Panc1 (cell line): Measurements from ENCODE around the gene RCOR1. TPM values are rescaled to one million over a fixed set of nuclear protein-coding genes. Genes with fewer than 3 reads are reported as not detected.
"Not testable (repeated sequence)": the region's sequence is repeated elsewhere in the genome, so short reads cannot be mapped to it uniquely, and the experiment has no call there.

Experiments used
- ATAC-seq: fragments of 200-7000 bp; cut with Tn5 transposase; 2 replicates; pipeline ENCODE4 v1.9.1; 2020; ENCODE audit warnings: mild to moderate bottlenecking, moderate library complexity
- BruUV-seq: library from RNA; stranded (reverse); fragments of 400-500 nt; replicated peaks from 2 replicates; lab custom pipeline; 2021; lab: Mats Ljungman, UMichigan
- CTCF ChIA-PET: fragments of 300-600 bp; sonication (Branson Sonifier 250); formaldehyde crosslinking; loops from one replicate; lab custom pipeline; 2022; ENCODE audit warnings: antibody characterized with exemption; lab: Charles Lee
- POLR2A ChIA-PET: fragments of 300-600 bp; sonication (Branson Sonifier 250); formaldehyde crosslinking; loops from one replicate; lab custom pipeline; 2022; ENCODE audit warnings: antibody characterized with exemption; lab: Charles Lee
- DNase-seq: peaks from one replicate; pipeline ENCODE4 v3.0.0-alpha.2; 2010; ENCODE audit warnings: low read depth, low spot score
- H3K27ac ChIP-seq: 2 replicates; pipeline ENCODE4 v1.5.1; 2011; ENCODE audit warnings: mild to moderate bottlenecking, low read length, inconsistent platforms
- H3K27me3 ChIP-seq: fragments of 200-500 bp; sonication (Bioruptor generic); 2 replicates; pipeline ENCODE4 v1.6.0; 2014; ENCODE audit warnings: low read length, inconsistent platforms; ENCODE audit not compliant: control insufficient read depth, insufficient read depth
- H3K36me3 ChIP-seq: fragments of 200-500 bp; sonication (Bioruptor generic); 2 replicates; pipeline ENCODE4 v1.5.1; 2014; ENCODE audit warnings: inconsistent platforms, mild to moderate bottlenecking, low read length, moderate library complexity; ENCODE audit not compliant: control insufficient read depth, insufficient read depth
- H3K4me1 ChIP-seq: 2 replicates; pipeline ENCODE4 v1.5.1; 2011; ENCODE audit warnings: inconsistent platforms, mild to moderate bottlenecking, low read length, moderate library complexity; ENCODE audit not compliant: control insufficient read depth, insufficient read depth
- H3K4me3 ChIP-seq, 2 experiments: 2 replicates each; pipeline ENCODE4 v1.5.1; 2011 to 2012; ENCODE audit warnings: low read depth in 2 of 2, low read length in 2 of 2, mild to moderate bottlenecking in 2 of 2, inconsistent platforms in 1 of 2, moderate library complexity in 1 of 2
- H3K9me3 ChIP-seq: fragments of 200-500 bp; sonication (Bioruptor generic); 2 replicates; pipeline ENCODE4 v1.5.1; 2014; ENCODE audit warnings: low read depth, mild to moderate bottlenecking, inconsistent platforms, low read length, moderate library complexity; ENCODE audit not compliant: control insufficient read depth, insufficient read depth
- CTCF ChIP-seq: fragments of 450-650 bp; IDR thresholded peaks from 2 replicates; pipeline ENCODE4 v1.5.1; 2017; ENCODE audit warnings: mild to moderate bottlenecking
- POLR2AphosphoS5 ChIP-seq: IDR thresholded peaks from 2 replicates; pipeline ENCODE4 v1.6.1; 2012; ENCODE audit warnings: mild to moderate bottlenecking, low read depth, low read length, moderate library complexity
- REST ChIP-seq, 2 experiments: IDR thresholded peaks; 2 replicates each; pipeline ENCODE4 v1.6.1; 2011 to 2012; ENCODE audit warnings: low read depth in 2 of 2, control low read depth in 1 of 2, low read length in 1 of 2, mild to moderate bottlenecking in 1 of 2, moderate library complexity in 1 of 2; ENCODE audit not compliant: insufficient read depth in 1 of 2
- SIN3A ChIP-seq: IDR thresholded peaks from 2 replicates; pipeline ENCODE4 v1.6.1; 2012; ENCODE audit warnings: low read depth, mild to moderate bottlenecking, low read length, moderate library complexity, borderline replicate concordance; ENCODE audit not compliant: insufficient read depth
- TCF7L2 ChIP-seq: IDR thresholded peaks from 2 replicates; pipeline ENCODE4 v1.6.1; 2011; ENCODE audit warnings: mild to moderate bottlenecking, low read depth, low read length, inconsistent platforms
- in situ Hi-C: cut with HindIII; loops from 2 replicates; pipeline ENCODE4 v1.10.0; 2016; ENCODE audit warnings: low sequenced_read_pairs, low pct_unique_long_range_greater_than_20kb
- intact Hi-C: fragments of 100-400 bp; cut with micrococcal nuclease; formaldehyde crosslinking; loops from one replicate; pipeline ENCODE4 v1.10.0; 2022; ENCODE audit not compliant: unreplicated experiment
- total RNA-seq: library from RNA; stranded (reverse); gene quantifications from one replicate; pipeline ENCODE4 v1.2.1, GENCODE V29; 2021; ENCODE audit not compliant: unreplicated experiment

Gene RCOR1
- total RNA-seq, 1 experiment from 2014 or later, result 27.1 TPM

DNA sequence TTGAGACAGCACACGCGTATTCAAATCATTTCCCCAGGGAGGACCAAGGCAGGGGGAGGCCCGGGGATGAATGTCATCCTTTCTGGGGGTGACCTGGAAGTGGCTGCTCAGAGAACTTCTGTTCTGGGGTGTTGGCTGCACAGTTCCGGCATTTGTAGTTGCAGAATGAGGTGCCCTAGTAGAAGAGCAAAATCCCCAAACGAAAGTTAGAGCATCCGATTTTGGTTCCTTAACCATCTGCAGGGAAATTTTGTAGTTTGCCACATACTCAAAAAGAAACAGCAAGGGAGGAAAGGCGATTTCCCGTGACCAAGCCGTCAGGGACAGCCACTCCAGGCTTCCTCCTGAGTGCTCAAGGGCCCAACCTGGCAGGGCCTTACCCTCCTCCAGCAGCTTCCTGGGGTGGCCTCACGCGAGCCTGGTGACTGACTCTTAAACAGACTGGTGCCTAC lies 171.8 kb downstream of the RCOR1 start:
- intact Hi-C loops, result no loop called here

GRCh38 chr14:102765770-102766169 lies 173.3 kb downstream of the RCOR1 start:
- H3K4me3 ChIP-seq, H3K27ac ChIP-seq, H3K27me3 ChIP-seq, CTCF ChIA-PET, H3K4me1 ChIP-seq, in situ Hi-C loops, H3K9me3 ChIP-seq, ATAC-seq, DNase-seq, intact Hi-C loops, H3K36me3 ChIP-seq, BruUV-seq: not testable (repeated sequence)
- POLR2A ChIA-PET, result interaction anchor here (0.7 kb wide), 1 partner anchor 34 kb away, joined by 6 read pairs; no protein-coding TSS in a partner anchor

More for the DNA sequence above, 171.8 kb downstream of the RCOR1 start:
- in situ Hi-C loops, result no loop called here
- H3K4me3 ChIP-seq, result no peak overlapping the region
- TF ChIP-seq REST (IDR thresholded peaks at IDR 0.05; ENCODE audit: insufficient read depth in 1 of 2, low read depth in 2 of 2, low read length in 1 of 2), result no peak
- no peak for TF ChIP-seq TCF7L2
- no peak for TF ChIP-seq SIN3A
- TF ChIP-seq CTCF, result no peak
- no peak for TF ChIP-seq POLR2AphosphoS5
- BruUV-seq, result no TSS peak
- H3K27me3 ChIP-seq, result no peaks in the 10 kb centered on the region
- H3K4me1 ChIP-seq, result no peaks in the 10 kb centered on the region
- CTCF ChIA-PET, result no interaction called here
- DNase-seq (no peak), ATAC-seq (no peak)
- POLR2A ChIA-PET, result no interaction called here
- no peaks in the 10 kb centered on the region for H3K36me3 ChIP-seq
- no peak overlapping the region for H3K27ac ChIP-seq
- no peaks in the 10 kb centered on the region for H3K9me3 ChIP-seq

DNA sequence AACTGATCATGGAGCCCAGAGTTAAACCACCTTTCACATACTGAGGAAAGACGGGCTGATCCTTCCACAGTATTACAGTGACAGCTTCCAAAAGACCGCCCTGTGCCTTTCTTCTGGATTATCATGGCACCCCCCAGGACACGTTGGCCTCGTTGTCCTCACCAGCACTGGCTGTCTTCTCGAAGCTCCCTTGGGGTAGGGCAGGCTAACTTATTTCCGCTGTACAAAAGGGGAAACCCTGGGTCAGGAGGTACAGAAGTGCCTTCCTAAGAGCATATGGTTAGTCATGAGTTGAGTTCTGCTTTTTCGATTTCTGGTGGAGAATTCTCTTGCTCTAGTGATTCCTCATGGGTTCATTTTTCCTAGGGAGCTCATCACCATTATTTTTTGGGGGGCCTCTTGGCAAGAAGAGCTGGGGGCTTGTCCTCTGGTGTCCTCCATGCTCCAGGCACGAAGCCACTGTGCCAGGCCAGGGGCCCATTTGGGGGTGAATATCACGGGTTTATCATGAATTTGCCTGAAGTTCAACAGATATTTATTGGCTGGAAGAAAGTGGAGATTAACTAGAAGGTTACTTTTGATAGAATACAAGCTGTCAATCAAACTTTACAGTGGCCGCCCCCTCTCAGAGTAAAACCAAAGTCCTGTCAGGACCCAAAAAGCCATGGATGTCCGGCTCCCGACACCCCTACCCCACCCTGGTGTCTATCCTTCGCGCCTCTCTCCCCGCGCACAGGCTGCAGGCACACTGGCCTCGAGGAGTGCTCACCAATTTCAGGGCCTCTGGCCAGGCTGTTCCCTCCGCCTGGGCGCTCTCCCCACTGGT lies 176.0 kb downstream of the RCOR1 start:
- H3K4me1 ChIP-seq, result no peaks in the 10 kb centered on the region
- in situ Hi-C loops, result no loop called here
- ATAC-seq (no peak), DNase-seq (no peak)
- H3K27me3 ChIP-seq, result no peaks in the 10 kb centered on the region
- no TSS peak for BruUV-seq
- intact Hi-C loops, result no loop called here
- CTCF ChIA-PET, result no interaction called here
- TF ChIP-seq TCF7L2, result no peak
- no peak for TF ChIP-seq SIN3A
- no peak for TF ChIP-seq POLR2AphosphoS5
- no peak for TF ChIP-seq CTCF
- TF ChIP-seq REST (IDR thresholded peaks at IDR 0.05; ENCODE audit: insufficient read depth in 1 of 2, low read depth in 2 of 2, low read length in 1 of 2), result no peak
- POLR2A ChIA-PET, result no interaction called here
- no peaks in the 10 kb centered on the region for H3K36me3 ChIP-seq
- no peak overlapping the region for H3K27ac ChIP-seq
- H3K4me3 ChIP-seq, result no peak overlapping the region
- H3K9me3 ChIP-seq, result no peaks in the 10 kb centered on the region
